ENCODE results near the gene TAMM41. TPM values are rescaled to one million over a fixed set of nuclear protein-coding genes. Genes with fewer than 3 reads are reported as not detected.
A peak's percentile ranks its signal among the peaks of the same experiment; 100 is the strongest.
"Not testable (repeated sequence)": the region's sequence is repeated elsewhere in the genome, so short reads cannot be mapped to it uniquely, and the experiment has no call there.

TAMM41 gene
- total RNA-seq, 1 donor: 10.0 TPM

DNA sequence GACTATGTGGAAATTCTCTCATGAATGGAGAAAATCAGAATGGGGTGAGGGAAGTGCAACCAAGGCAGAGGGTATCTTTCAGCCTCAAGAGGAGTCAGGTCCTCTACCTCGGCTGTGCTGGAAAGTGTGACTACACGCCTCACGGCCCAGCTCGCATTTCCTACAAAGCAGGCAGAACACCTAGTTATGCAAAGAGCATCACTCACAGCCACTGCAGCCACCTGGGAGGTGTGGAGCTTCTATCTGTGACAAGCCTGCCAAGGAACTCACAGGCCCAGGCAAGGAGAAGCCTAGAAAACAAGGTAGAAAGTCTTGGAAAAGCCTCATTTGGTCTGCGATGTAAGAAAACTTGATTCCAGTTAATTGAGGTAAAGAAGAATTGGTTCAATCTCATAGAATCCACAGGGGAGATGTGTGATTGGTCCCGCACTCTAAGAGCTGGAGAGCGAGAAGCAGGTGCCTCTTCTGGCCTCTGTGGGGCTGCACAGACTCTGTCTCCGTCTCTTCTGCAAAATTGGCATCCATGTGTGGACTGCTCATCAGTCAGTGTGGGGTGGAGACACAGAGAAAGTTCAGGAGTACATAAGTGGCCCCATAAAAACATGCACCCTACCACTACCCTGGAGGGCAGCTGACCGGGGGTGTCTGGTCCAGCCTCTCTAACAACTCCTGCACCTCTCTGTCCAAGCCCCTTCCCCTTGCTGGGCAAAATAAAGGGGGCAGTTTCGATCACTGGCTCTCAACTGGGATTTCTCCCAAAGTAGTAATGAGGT is 76.8 kb downstream of the TAMM41 start:
- DNase-seq (ENCODE audit: low read depth in 2 of 3, low spot score in 2 of 3): peak in 1 of 3 donors; percentile 2

DNA sequence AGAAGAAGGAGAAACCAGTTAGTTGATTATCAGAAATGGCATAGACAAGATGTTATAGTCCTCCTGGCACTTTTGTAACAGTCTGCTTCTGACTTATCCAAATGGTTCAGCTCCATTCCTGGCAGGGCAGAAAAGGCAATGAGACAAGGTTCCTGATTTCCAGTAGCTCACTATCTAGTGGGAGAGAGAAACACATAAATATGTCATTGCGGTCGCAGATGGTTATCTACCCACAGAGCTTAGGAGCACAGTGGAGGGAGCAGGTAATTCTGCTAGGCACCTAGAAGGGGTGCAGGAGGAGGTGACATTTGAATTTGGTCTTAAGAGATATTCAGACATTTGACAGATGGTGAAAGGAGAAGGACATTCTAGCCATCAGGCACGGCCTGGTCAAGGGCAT is 78.1 kb downstream of the TAMM41 start:
- DNase-seq (ENCODE audit: low read depth in 2 of 3, low spot score in 2 of 3): no peak

DNA sequence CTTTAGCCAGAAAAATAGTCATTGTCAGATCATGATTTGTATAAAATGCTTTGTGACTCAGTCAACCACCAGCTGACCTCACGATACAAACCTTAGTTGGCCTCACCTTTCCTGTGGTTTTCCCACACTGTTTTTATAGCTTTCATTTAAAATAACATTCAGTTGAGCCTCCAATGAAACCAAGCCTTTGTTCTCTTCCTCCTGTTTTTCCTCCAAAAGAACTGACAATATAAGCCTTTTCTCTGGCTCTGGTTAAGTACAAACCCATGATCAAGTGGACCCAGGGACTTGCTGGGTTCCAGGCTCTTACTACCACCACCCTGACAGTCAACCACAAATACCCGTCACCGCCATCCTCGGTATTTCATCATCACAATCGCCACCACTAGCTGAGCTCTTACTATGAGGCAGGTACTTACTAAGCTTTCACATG is 81.7 kb downstream of the TAMM41 start:
- peak in 1 of 3 donors; percentile 24 for DNase-seq (ENCODE audit: low read depth in 2 of 3, low spot score in 2 of 3)

DNA sequence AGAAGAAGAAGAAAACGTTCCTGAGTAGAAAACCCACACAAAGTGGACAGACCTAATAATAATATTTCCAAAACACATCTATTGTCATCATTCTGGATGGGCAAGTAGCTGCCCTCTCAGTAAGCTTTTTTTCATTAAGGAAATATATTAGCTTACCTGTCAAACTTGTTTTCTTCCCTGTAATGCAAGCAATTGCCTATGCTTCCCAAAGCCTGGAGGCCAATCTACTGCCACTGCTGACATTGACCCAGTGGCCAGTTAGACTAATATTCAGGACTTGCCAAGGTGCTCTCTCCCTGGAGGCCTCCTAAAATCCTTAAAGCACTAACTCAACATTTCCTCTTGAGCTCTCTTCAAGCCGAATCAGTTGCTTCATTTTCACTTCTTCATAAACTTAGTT is 86.7 kb downstream of the TAMM41 start:
- no peak for DNase-seq (ENCODE audit: low read depth in 2 of 3, low spot score in 2 of 3)

DNA sequence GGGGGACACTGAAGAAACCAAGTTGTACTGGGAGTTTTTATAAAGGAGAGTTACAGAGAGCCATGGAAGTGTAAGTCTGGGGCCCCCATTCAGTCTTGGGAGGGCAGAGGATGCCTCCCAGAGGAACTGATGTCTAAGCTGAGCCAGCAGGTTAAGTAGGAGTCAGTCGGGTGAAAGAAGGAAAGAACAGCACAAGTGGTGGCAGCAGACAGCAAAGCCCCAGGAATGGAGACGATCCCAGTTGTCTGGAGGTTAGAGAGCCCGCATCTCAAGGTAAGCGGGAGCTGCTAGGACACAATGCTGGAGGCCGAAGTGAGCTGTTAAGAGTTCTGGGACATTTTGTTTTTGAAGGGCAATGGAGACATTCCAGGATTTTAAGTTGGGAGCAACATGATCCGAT is 88.8 kb downstream of the TAMM41 start:
- DNase-seq (ENCODE audit: low read depth in 2 of 3, low spot score in 2 of 3): no peak

DNA sequence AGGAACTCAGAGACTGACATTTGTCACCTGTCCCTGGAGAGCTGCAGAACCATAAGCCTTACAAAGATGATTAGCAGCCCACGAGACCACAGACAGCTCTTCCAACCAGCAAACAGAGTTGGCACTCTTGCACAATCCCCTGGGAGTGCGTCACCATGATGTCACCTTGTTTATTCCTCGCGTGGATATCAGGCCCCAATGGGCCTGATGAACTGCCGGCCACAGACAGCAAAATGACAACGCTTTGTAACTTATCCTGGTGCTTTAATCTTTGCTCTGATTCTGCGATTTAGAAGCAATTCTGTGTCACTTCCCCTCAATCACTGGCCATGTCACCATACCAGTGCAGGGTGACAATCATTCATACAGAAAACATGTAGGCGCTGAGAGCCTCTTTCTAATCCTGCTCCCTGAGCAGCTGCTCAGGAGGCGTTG is 89.2 kb downstream of the TAMM41 start:
- no peak for DNase-seq (ENCODE audit: low read depth in 2 of 3, low spot score in 2 of 3)

DNA sequence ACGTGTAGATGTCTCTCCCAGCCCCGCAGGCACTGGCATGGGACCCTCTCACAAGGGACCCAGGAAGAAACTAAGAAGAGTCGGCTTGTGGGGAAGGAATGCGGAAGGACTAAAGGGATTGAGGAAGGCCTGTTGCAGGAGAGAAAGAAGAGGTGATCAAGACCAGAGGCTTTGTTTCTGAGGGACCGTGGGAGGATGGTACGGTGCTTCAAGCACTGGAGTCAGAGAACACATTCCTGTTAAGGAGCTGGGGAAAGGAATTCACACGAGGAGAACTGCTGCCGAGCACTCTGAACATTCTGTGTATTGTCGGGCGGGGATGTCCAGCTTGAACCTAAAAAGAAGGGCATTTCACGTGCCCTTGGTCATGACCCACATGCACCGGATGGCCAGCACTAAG is 91.4 kb downstream of the TAMM41 start:
- no peak for DNase-seq (ENCODE audit: low read depth in 2 of 3, low spot score in 2 of 3)

DNA sequence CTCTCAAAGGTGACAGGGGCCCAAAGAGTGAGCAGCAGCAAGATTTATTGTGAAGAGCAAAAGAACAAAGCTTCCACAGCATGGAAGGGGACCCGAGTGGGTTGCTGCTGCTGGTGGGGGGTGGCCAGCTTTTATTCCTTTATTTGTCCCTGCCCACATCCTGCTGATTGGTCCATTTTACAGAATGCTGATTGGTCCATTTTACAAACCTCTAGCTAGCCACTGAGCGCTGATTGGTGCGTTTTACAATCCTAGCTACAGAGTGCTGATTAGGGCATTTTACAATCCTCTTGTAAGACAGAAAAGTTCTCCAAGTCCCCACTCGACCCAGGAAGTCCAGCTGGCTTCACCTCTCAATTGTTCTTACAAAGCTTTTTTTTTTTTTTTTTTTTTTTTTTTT is 94.4 kb downstream of the TAMM41 start:
- not testable (repeated sequence) for DNase-seq (ENCODE audit: low read depth in 2 of 3, low spot score in 2 of 3)

DNA sequence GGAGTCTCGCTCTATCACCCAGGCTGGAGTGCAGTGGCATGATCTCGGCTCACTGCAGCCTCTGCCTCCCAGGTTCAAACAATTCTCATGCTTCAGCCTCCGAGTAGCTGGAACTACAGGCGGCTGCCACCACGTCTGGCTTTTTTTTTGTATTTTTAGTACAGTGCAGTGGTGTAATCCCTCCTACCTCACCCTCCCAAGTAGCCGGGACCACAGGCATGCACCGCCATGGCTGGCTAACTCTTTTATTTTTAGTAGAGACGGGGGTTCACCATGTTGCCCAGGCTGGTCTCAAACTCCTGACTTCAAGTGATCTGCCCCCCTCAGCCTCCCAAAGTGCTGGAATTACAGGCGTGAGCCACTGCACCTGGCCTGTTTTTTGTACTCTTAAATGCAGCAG is 98.4 kb downstream of the TAMM41 start:
- not testable (repeated sequence) for DNase-seq (ENCODE audit: low read depth in 2 of 3, low spot score in 2 of 3)

Small RNAs within 50 kb of the gene (small RNA-seq; reads per million reads assigned to genes)
- gene CYCSP12: not detected

Other genes with a start within 250 kb of the TAMM41 start
- 63.3 TPM for gene VGLL4, start 203.0 kb downstream of the TAMM41 start, total RNA-seq
- gene SYN2, start 157.5 kb upstream of the TAMM41 start, total RNA-seq: not detected

All from hematopoietic multipotent progenitor cell (in vitro differentiated cells).